K562 (cell line): Measurements from ENCODE around the gene CCDC70. TPM values are rescaled to one million over a fixed set of nuclear protein-coding genes. Genes with fewer than 3 reads are reported as not detected.

ENCODE experiments used
- BCOR ChIP-seq: fragments of 450-650 bp; IDR thresholded peaks from 2 replicates; pipeline ENCODE4 v1.6.1; 2016
- BRD9 ChIP-seq: fragments of 450-650 bp; IDR thresholded peaks from 2 replicates; pipeline ENCODE4 v1.6.1; 2018; ENCODE audit warnings: low read depth; ENCODE audit not compliant: partially characterized antibody
- CREB1 ChIP-seq, 2 experiments: sonication (generic) in 1 of 2; formaldehyde crosslinking in 1 of 2; IDR thresholded peaks; 2 replicates each; pipeline versions ENCODE4 v1.6.1 to v1.8.0; 2012 to 2022; ENCODE audit warnings: inconsistent platforms in 1 of 2, mild to moderate bottlenecking in 1 of 2, missing genetic modification reagents in 1 of 2, moderate library complexity in 1 of 2
- CSDE1 ChIP-seq, 2 experiments: fragments of 450-650 bp; IDR thresholded peaks; 2 replicates each; pipeline ENCODE4 v1.6.1; 2016; ENCODE audit warnings: mild to moderate bottlenecking in 1 of 2
- EHMT2 ChIP-seq: fragments of 450-650 bp; IDR thresholded peaks from 2 replicates; pipeline ENCODE4 v1.6.1; 2018; ENCODE audit warnings: antibody characterized with exemption
- ERF ChIP-seq: fragments of 450-650 bp; formaldehyde crosslinking; IDR thresholded peaks from 2 replicates; pipeline ENCODE4 v1.4.0; 2020; ENCODE audit warnings: mild to moderate bottlenecking, mixed read lengths
- HOMEZ ChIP-seq: fragments of 250-450 bp; sonication (Bioruptor Pico); IDR thresholded peaks from 2 replicates; pipeline ENCODE4 v1.4.0; 2020; ENCODE audit warnings: mild to moderate bottlenecking, moderate library complexity
- KLF16 ChIP-seq: IDR thresholded peaks from 2 replicates; pipeline ENCODE4 v1.6.1; 2016; ENCODE audit warnings: antibody characterized with exemption
- MNT ChIP-seq, 2 experiments: fragments of 450-650 bp; conservative IDR thresholded peaks; 2 replicates each; pipeline ENCODE4 v1.6.1; 2017; ENCODE audit warnings: mild to moderate bottlenecking in 2 of 2, moderate library complexity in 2 of 2
- NR3C1 ChIP-seq: sonication (generic); formaldehyde crosslinking; IDR thresholded peaks from 2 replicates; pipeline ENCODE4 v1.8.1; 2022; ENCODE audit warnings: missing genetic modification reagents
- NUFIP1 ChIP-seq: fragments of 450-650 bp; IDR thresholded peaks from 2 replicates; pipeline ENCODE4 v1.6.1; 2018; ENCODE audit not compliant: partially characterized antibody
- PKNOX1 ChIP-seq: fragments of 450-650 bp; IDR thresholded peaks from 2 replicates; pipeline ENCODE4 v1.6.1; 2016
- POLR2H ChIP-seq: IDR thresholded peaks from 2 replicates; pipeline ENCODE4 v1.6.1; 2016; ENCODE audit warnings: missing genetic modification characterization, low read depth, mild to moderate bottlenecking, control low read depth, missing compliant biosample characterization, moderate library complexity
- PTBP1 ChIP-seq: fragments of 200-400 bp; formaldehyde crosslinking; IDR thresholded peaks from 2 replicates; pipeline ENCODE4 v1.6.1; 2017; ENCODE audit warnings: low read depth, low read length
- RBM14 ChIP-seq: fragments of 200-400 bp; formaldehyde crosslinking; IDR thresholded peaks from 2 replicates; pipeline ENCODE4 v1.6.1; 2018; ENCODE audit warnings: low read depth, mild to moderate bottlenecking, low read length, moderate library complexity, borderline replicate concordance; ENCODE audit not compliant: insufficient read depth
- SMAD4 ChIP-seq: fragments of 250-450 bp; sonication (Bioruptor Pico); conservative IDR thresholded peaks from 2 replicates; pipeline ENCODE4 v1.8.0; 2021; ENCODE audit warnings: inconsistent platforms, mild to moderate bottlenecking, moderate library complexity
- SMC3 ChIP-seq: conservative IDR thresholded peaks from 2 replicates; pipeline ENCODE4 v1.6.1; 2011; ENCODE audit warnings: low read depth, low read length, improper control_type of control experiment; ENCODE audit not compliant: insufficient read depth
- TAF1 ChIP-seq: IDR thresholded peaks from 2 replicates; pipeline ENCODE4 v1.6.1; 2011; ENCODE audit warnings: mild to moderate bottlenecking, low read length, moderate library complexity; ENCODE audit not compliant: insufficient read depth, control insufficient read depth, severe bottlenecking; ENCODE audit errors: extremely low read depth
- TEAD1 ChIP-seq, 2 experiments: fragments of 450-650 bp in 1 of 2; sonication (generic) in 1 of 2; formaldehyde crosslinking; IDR thresholded peaks; 2 replicates each; pipeline versions ENCODE4 v1.4.0 to v1.8.0; 2020 to 2022; ENCODE audit warnings: mild to moderate bottlenecking in 2 of 2, missing genetic modification reagents in 1 of 2
- ZKSCAN1 ChIP-seq: fragments of 150-350 bp; IDR thresholded peaks from 2 replicates; pipeline ENCODE4 v1.6.1; 2016; ENCODE audit warnings: low read depth, low read length
- ZNF766 ChIP-seq: fragments of 200-800 bp; sonication (Bioruptor generic); conservative IDR thresholded peaks from 2 replicates; pipeline ENCODE4 v1.6.1; 2016; ENCODE audit warnings: missing genetic modification characterization, missing compliant biosample characterization
- ZNF77 ChIP-seq: fragments of 250-450 bp; sonication (Bioruptor Pico); IDR thresholded peaks from 2 replicates; pipeline ENCODE4 v1.5.0; 2020
- polyA plus RNA-seq, 8 experiments: library from polyadenylated mRNA; depleted of rRNA in 4 of 8; stranded (reverse) in 5 of 8; unstranded in 3 of 8; fragments of >200 nt; fragmentation: Nextera tagmentation in 2 of 8; fragmentation: Illumina TruSeq in 1 of 8; extraction: Ambion mirVana in 2 of 8; extraction: Trizol in 1 of 8; gene quantifications; 2 replicates each; pipeline versions ENCODE4 v1.2.1 to v1.2.3, GENCODE V29; 2011 to 2014; ENCODE audit warnings: inconsistent platforms in 1 of 8, missing spikeins in 1 of 8
- total RNA-seq, 7 experiments: library from RNA; depleted of rRNA in 6 of 7; stranded (reverse); fragments of >200 nt in 6 of 7; fragmentation: Illumina TruSeq in 2 of 7; extraction: Trizol in 2 of 7; gene quantifications; 2 replicates each; pipeline versions ENCODE4 v1.2.1 to v1.2.3, GENCODE V29; 2011 to 2021; ENCODE audit warnings: low replicate concordance in 1 of 7
- TF ChIP-seq, protein P1 (sequence below): fragments of 450-650 bp; formaldehyde crosslinking; conservative IDR thresholded peaks from 2 replicates; pipeline ENCODE4 v1.4.0; 2022; ENCODE audit warnings: mild to moderate bottlenecking, missing genetic modification characterization

The CCDC70 gene
- total and polyA plus RNA-seq, 9 of the 15 experiments (the other 6 are each of a cell fraction or from before 2014, with no cell fraction given): not detected

DNA sequence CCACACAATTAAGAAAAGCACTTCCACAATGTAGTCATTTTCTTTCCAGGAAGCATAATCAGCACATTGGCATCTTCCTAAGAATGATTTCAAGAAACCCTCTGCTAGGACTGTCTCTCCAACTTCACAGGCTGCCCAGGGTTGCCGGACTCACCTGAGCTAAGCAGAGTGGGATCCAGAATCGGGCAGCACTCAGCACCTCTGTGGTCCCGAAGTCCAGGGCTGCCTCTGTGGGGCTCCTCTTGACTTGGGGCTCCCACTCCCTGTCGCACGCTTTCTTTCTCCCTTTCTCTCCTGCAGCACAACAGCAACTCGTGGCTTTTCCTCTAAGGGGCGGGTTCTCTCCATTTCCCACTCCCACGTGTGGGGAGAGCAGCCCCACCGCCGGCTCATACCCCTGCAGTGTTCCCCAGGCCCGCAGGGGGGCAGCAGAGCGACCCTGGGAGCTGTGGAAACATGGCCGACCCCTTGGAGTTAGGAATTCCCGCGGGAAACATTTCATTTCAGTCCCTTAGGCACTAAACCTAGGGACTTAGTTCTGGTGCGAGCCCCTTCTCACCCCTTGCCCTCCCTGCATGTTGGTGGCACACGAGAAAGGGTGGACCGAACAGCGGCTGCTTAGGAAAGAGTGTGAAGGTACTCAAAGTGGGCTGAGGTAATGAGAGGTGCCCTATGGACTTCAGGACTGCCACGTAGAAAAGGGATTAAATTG, 16.8 kb upstream of the CCDC70 start, which contains the start of gene TMEM272 (continued):
- TF ChIP-seq ZNF766 (CRISPR knock-in tag) (no peak), KLF16 (0 out of 2 replicates have a peak, but pooled peaks have one; percentile 16), EHMT2 (peak; percentile 72; the same call in 1 of the 2 replicates), ZKSCAN1 (no peak), HOMEZ (CRISPR knock-in tag) (no peak), CSDE1 (IDR thresholded peaks at IDR 0.05) (no peak), RBM14 (no peak), PKNOX1 (no peak), BRD9 (no peak), BCOR (no peak), POLR2H (tag) (no peak), NR3C1 (no peak), SMC3 (0 out of 2 replicates have a peak, but pooled peaks have one; percentile 16), PTBP1 (no peak), TEAD1 (CRISPR knock-in tag; IDR thresholded peaks at IDR 0.05) (no peak), ERF (CRISPR knock-in tag) (no peak), ZNF77 (CRISPR knock-in tag) (no peak), TAF1 (peak; percentile 27), CREB1 (IDR thresholded peaks at IDR 0.05) (no peak), CREB1 (CRISPR knock-in tag; IDR thresholded peaks at IDR 0.05) (0 out of 2 replicates have a peak, but pooled peaks have one; percentile 11), SMAD4 (CRISPR knock-in tag) (0 out of 2 replicates have a peak, but pooled peaks have one; percentile 32), NUFIP1 (no peak), MNT (conservative IDR thresholded peaks at IDR 0.05) (0 out of 4 replicates have a peak, but pooled peaks of 1 of the 2 experiments have one; percentile 20)
- TF ChIP-seq, protein P1, sequence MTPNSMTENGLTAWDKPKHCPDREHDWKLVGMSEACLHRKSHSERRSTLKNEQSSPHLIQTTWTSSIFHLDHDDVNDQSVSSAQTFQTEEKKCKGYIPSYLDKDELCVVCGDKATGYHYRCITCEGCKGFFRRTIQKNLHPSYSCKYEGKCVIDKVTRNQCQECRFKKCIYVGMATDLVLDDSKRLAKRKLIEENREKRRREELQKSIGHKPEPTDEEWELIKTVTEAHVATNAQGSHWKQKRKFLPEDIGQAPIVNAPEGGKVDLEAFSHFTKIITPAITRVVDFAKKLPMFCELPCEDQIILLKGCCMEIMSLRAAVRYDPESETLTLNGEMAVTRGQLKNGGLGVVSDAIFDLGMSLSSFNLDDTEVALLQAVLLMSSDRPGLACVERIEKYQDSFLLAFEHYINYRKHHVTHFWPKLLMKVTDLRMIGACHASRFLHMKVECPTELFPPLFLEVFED: no peak
